Esophagus muscularis mucosa (tissue), 4 donors: Measurements from ENCODE around the gene C6orf62. TPM values are rescaled to one million over a fixed set of nuclear protein-coding genes. Genes with fewer than 3 reads are reported as not detected.

Experiments
- DNase-seq: peaks from one replicate; pipeline ENCODE4 v3.0.0-alpha.2; 2017; ENCODE audit errors: extremely low spot score
- H3K27ac ChIP-seq, 4 donors: fragments of 200-600 bp; sonication (generic); replicated peaks in 1 of 4; 1 replicate in 3 of 4; 2 replicates in 1 of 4; pipeline ENCODE4 v1.5.1; 2016 to 2019; ENCODE audit warnings: mild to moderate bottlenecking in 1 of 4
- H3K27me3 ChIP-seq, 4 donors: fragments of 200-600 bp; sonication (generic); one replicate each; pipeline versions ENCODE4 v1.5.1 to v1.6.0; 2016 to 2019
- H3K36me3 ChIP-seq, 4 donors: fragments of 200-600 bp; sonication (generic); one replicate each; pipeline ENCODE4 v1.5.1; 2016 to 2019
- H3K4me1 ChIP-seq, 4 donors: fragments of 200-600 bp; sonication (generic); one replicate each; pipeline ENCODE4 v1.5.1; 2016 to 2019
- H3K4me3 ChIP-seq, 4 donors: fragments of 200-600 bp; sonication (generic); 1 replicate in 2 of 4; 2 replicates in 2 of 4; pipeline ENCODE4 v1.5.1; 2016 to 2019; ENCODE audit warnings: mild to moderate bottlenecking in 4 of 4, moderate library complexity in 1 of 4
- H3K9me3 ChIP-seq, 4 donors: fragments of 200-600 bp; sonication (generic); 1 replicate in 3 of 4; 2 replicates in 1 of 4; pipeline ENCODE4 v1.5.1; 2016 to 2019
- CTCF ChIP-seq, 3 experiments: fragments of 200-600 bp in 2 of 3; fragments of 450-650 bp in 1 of 3; sonication (generic) in 2 of 3; IDR thresholded peaks; one replicate each; pipeline ENCODE4 v1.5.1; 2017 to 2019; ENCODE audit warnings: antibody characterized with exemption in 3 of 3, mild to moderate bottlenecking in 2 of 3, moderate library complexity in 1 of 3
- EP300 ChIP-seq: sonication (generic); formaldehyde crosslinking; IDR thresholded peaks from one replicate; pipeline ENCODE4 v1.6.1; 2017; ENCODE audit warnings: antibody characterized with exemption
- POLR2A ChIP-seq: fragments of 450-650 bp; IDR thresholded peaks from one replicate; pipeline ENCODE4 v1.6.1; 2017; ENCODE audit warnings: antibody characterized with exemption, moderate library complexity, mild to moderate bottlenecking, low read depth
- POLR2AphosphoS5 ChIP-seq, 2 donors: sonication (generic); formaldehyde crosslinking; IDR thresholded peaks; one replicate each; pipeline ENCODE4 v1.6.1; 2017; ENCODE audit warnings: antibody characterized with exemption in 2 of 2
- WGBS: methylation state at CpG from one replicate; pipeline ENCODE4 v1.1.5; 2018; 5-methylcytosine and 5-hydroxymethylcytosine counted together
- intact Hi-C: fragments of 100-400 bp; cut with DNase I; formaldehyde crosslinking; loops from one replicate; pipeline ENCODE4 v1.15.1; 2023
- total RNA-seq, 4 donors: library from RNA; depleted of rRNA; stranded (reverse); fragments of >200 nt; gene quantifications; one replicate each; pipeline versions ENCODE4 v1.1.0 to v1.2.1, GENCODE V29; 2016

The C6orf62 gene
- total RNA-seq, 4 donors from 2014 or later = 30.7 to 50.5 (median 40.9) TPM

- 67% methylated on average over 2 of the region's 2 CpGs for WGBS
Observed at GRCh38 chr6:24689964-24690363, 29.0 kb downstream of the C6orf62 start.

GRCh38 chr6:24686946-24687345 is 32.0 kb downstream of the C6orf62 start:
- 93% methylated on average over 4 of the region's 4 CpGs for WGBS
- TF ChIP-seq CTCF (IDR thresholded peaks at IDR 0.05) = no peak
- H3K27ac ChIP-seq = no peak overlapping the region
- DNase-seq = no peak
- H3K27me3 ChIP-seq = no peaks in the 10 kb centered on the region
- intact Hi-C loops = no loop called here
- H3K9me3 ChIP-seq = no peaks in the 10 kb centered on the region
- H3K36me3 ChIP-seq = peaks cover 0 to 5% (median 2%) of the 10 kb centered on the region in 4 donors
- H3K4me3 ChIP-seq = no peak overlapping the region
- H3K4me1 ChIP-seq = no peaks in the 10 kb centered on the region

More at GRCh38 chr6:24689964-24690363, 29.0 kb downstream of the C6orf62 start:
- no peak overlapping the region for H3K4me3 ChIP-seq
- no peak for DNase-seq
- H3K27ac ChIP-seq = no peak overlapping the region
- intact Hi-C loops = no loop called here
- no peak for TF ChIP-seq CTCF (IDR thresholded peaks at IDR 0.05)
- TF ChIP-seq POLR2AphosphoS5 (IDR thresholded peaks at IDR 0.05) = no peak
- no peak for TF ChIP-seq POLR2A
- no peak for TF ChIP-seq EP300
- H3K36me3 ChIP-seq = peaks cover 0 to 5% (median 2%) of the 10 kb centered on the region in 4 donors
- no peaks in the 10 kb centered on the region for H3K4me1 ChIP-seq
- H3K9me3 ChIP-seq = no peaks in the 10 kb centered on the region
- H3K27me3 ChIP-seq = no peaks in the 10 kb centered on the region

- TF ChIP-seq EP300 (no peak), CTCF (IDR thresholded peaks at IDR 0.05) (no peak), POLR2A (no peak), POLR2AphosphoS5 (IDR thresholded peaks at IDR 0.05) (no peak)
- DNase-seq = no peak
- no peaks in the 10 kb centered on the region for H3K27me3 ChIP-seq
- H3K36me3 ChIP-seq = peaks cover 0 to 5% (median 2%) of the 10 kb centered on the region in 4 donors
- no peak overlapping the region for H3K4me3 ChIP-seq
- no peaks in the 10 kb centered on the region for H3K9me3 ChIP-seq
- no peaks in the 10 kb centered on the region for H3K4me1 ChIP-seq
- WGBS = 100% methylated on average over 1 of the region's 1 CpG
- no peak overlapping the region for H3K27ac ChIP-seq
- intact Hi-C loops = no loop called here
Observed at GRCh38 chr6:24686408-24686807, 32.5 kb downstream of the C6orf62 start.

GRCh38 chr6:24683297-24684296 is 35.4 kb downstream of the C6orf62 start:
- no peaks in the 10 kb centered on the region for H3K9me3 ChIP-seq
- TF ChIP-seq CTCF (IDR thresholded peaks at IDR 0.05) = no peak
- TF ChIP-seq POLR2AphosphoS5 (IDR thresholded peaks at IDR 0.05) = no peak
- no peak for TF ChIP-seq EP300
- TF ChIP-seq POLR2A = no peak
- no peak for DNase-seq
- no peak overlapping the region for H3K4me3 ChIP-seq
- H3K36me3 ChIP-seq = peaks cover 0 to 5% (median 2%) of the 10 kb centered on the region in 4 donors
- intact Hi-C loops = no loop called here
- H3K4me1 ChIP-seq = no peaks in the 10 kb centered on the region
- WGBS = 71% methylated on average over 12 of the region's 12 CpGs
- no peak overlapping the region for H3K27ac ChIP-seq
- H3K27me3 ChIP-seq = no peaks in the 10 kb centered on the region
